ENCODE data around the gene ARL8A.

DNA sequence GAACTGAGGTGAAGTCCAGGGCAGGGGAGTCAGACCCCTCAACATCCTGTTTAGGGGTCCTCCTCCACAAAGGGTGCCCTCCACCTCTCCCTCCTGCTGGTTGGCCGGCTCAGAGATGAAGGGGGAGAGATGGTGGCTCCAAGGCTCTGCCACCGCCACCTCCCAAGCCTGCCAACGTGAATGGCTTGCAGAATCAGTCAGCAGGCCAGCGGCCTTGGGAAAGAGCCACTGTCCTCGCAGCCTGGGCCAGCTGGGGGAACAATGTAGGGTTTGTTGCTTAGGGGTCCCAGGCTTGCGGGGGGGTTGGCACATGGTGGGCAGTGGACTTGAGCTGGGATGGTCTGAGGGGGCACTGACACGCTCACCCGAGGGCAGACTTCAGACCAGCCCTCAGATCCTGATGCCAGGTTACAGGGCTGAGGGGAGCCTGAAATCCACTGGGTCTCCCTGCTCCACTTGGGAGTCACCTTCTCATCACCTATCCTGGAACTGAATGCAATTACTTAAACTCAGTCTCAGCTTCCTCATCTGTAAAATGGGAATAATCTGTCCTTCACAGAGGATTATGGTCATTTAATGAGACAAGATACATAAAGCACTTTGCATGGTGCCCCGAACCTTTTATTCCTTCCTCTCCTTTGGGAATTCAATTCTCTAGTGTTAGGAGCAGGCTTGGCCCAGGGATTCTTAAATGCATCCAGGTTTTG is 13.6 kb downstream of the ARL8A start:
- TF ChIP-seq, protein P1, sequence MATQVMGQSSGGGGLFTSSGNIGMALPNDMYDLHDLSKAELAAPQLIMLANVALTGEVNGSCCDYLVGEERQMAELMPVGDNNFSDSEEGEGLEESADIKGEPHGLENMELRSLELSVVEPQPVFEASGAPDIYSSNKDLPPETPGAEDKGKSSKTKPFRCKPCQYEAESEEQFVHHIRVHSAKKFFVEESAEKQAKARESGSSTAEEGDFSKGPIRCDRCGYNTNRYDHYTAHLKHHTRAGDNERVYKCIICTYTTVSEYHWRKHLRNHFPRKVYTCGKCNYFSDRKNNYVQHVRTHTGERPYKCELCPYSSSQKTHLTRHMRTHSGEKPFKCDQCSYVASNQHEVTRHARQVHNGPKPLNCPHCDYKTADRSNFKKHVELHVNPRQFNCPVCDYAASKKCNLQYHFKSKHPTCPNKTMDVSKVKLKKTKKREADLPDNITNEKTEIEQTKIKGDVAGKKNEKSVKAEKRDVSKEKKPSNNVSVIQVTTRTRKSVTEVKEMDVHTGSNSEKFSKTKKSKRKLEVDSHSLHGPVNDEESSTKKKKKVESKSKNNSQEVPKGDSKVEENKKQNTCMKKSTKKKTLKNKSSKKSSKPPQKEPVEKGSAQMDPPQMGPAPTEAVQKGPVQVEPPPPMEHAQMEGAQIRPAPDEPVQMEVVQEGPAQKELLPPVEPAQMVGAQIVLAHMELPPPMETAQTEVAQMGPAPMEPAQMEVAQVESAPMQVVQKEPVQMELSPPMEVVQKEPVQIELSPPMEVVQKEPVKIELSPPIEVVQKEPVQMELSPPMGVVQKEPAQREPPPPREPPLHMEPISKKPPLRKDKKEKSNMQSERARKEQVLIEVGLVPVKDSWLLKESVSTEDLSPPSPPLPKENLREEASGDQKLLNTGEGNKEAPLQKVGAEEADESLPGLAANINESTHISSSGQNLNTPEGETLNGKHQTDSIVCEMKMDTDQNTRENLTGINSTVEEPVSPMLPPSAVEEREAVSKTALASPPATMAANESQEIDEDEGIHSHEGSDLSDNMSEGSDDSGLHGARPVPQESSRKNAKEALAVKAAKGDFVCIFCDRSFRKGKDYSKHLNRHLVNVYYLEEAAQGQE (IDR thresholded peaks at IDR 0.05; ENCODE audit: insufficient read depth in 1 of 2, low read depth in 2 of 2, low read length in 2 of 2): no peak
- TF ChIP-seq FOXP2 (optimal IDR thresholded peaks at IDR 0.05; ENCODE audit: borderline replicate concordance, extremely low read depth, extremely low read length, insufficient read depth): no peak

Measured in PFSK-1 (cell line).